ENCODE data around the gene CD274. TPM values are rescaled to one million over a fixed set of nuclear protein-coding genes. Genes with fewer than 3 reads are reported as not detected.

The CD274 gene
- total and polyA plus RNA-seq, 10 of the 15 experiments (the other 5 are each of a cell fraction or from before 2014, with no cell fraction given), result 9.4 to 128 (median 24.6) TPM

GRCh38 chr9:5440426-5440825 lies 9.9 kb upstream of the CD274 start:
- DNase-seq (ENCODE audit: low read depth, low spot score), result no peak
- H3K27me3 ChIP-seq (replicated peaks in 1 of 2; ENCODE audit: control insufficient read depth in 2 of 2, insufficient read depth in 2 of 2, low read length in 1 of 2), result no peaks in the 10 kb centered on the region
- no peak overlapping the region for H3K4me2 ChIP-seq (ENCODE audit: control insufficient read depth, insufficient read depth)
- ChIA-PET SMC1A (ENCODE audit: uncharacterized antibody, unreplicated experiment) (interaction anchor here (0.5 to 9.7 kb wide), 21 partner anchors 8 to 678 kb away, joined by 3 to 187 read pairs (median 6); partner anchors contain the start of genes CD274 and PDCD1LG2), RAD21 (ENCODE audit: unreplicated experiment) (interaction anchor here (1.3 to 8.7 kb wide), 10 partner anchors 8 to 681 kb away, joined by 6 to 130 read pairs (median 16); partner anchors contain the start of gene CD274), CTCF (interaction anchor here (0.6 to 8.4 kb wide), 19 partner anchors 9 to 691 kb away, joined by 3 to 124 read pairs (median 5); partner anchors contain the start of genes CD274 and JAK2), POLR2A (interaction anchor here (0.6 to 2.2 kb wide), 4 partner anchors 14 to 531 kb away, joined by 3 to 8 read pairs (median 3); no protein-coding TSS in a partner anchor)
- no peak overlapping the region for H3K9ac ChIP-seq (ENCODE audit: control insufficient read depth, insufficient read depth, low read length)
- TF ChIP-seq ASH2L (IDR thresholded peaks at IDR 0.05; ENCODE audit: borderline replicate concordance, low read depth), result no peak
- no peak for TF ChIP-seq ESRRA (IDR thresholded peaks at IDR 0.05; ENCODE audit: low read length)
- TF ChIP-seq SPI1 (IDR thresholded peaks at IDR 0.05; ENCODE audit: borderline replicate concordance, insufficient read depth, low read depth, low read length), result no peak
- no peak for TF ChIP-seq IRF4 (IDR thresholded peaks at IDR 0.05; ENCODE audit: low read depth, low read length)
- TF ChIP-seq MEF2A (IDR thresholded peaks at IDR 0.05; ENCODE audit: insufficient read depth, low read depth, low read length), result no peak
- no peak for TF ChIP-seq CBFB (IDR thresholded peaks at IDR 0.05; ENCODE audit: low read depth)
- no peak for TF ChIP-seq EGR1 (IDR thresholded peaks at IDR 0.05; ENCODE audit: borderline replicate concordance in 1 of 2, low read depth in 2 of 2, low read length in 2 of 2)
- no peak for TF ChIP-seq NR2C2 (IDR thresholded peaks at IDR 0.05; ENCODE audit: borderline replicate concordance, control insufficient read depth, insufficient read length, low read depth)
- no peak for TF ChIP-seq HDAC2 (IDR thresholded peaks at IDR 0.05)
- no peak for TF ChIP-seq CTCF (IDR thresholded peaks at IDR 0.05 in 2 of 3, conservative IDR thresholded peaks at IDR 0.05 in 1 of 3; ENCODE audit: control insufficient read depth in 2 of 3, extremely low read depth in 1 of 3, insufficient read depth in 1 of 3, low read depth in 3 of 3, low read length in 3 of 3)
- TF ChIP-seq GABPA (IDR thresholded peaks at IDR 0.05; ENCODE audit: low read depth), result no peak
- no peak for TF ChIP-seq MXI1 (IDR thresholded peaks at IDR 0.05; ENCODE audit: low read depth, low read length)
- TF ChIP-seq FOXM1 (IDR thresholded peaks at IDR 0.05; ENCODE audit: low read depth, low read length), result no peak
- TF ChIP-seq RAD21 (IDR thresholded peaks at IDR 0.05; ENCODE audit: insufficient read depth, low read depth, low read length), result no peak
- TF ChIP-seq MYC (IDR thresholded peaks at IDR 0.05; ENCODE audit: insufficient read depth, insufficient read length, insufficient replicate concordance, low read length, severe bottlenecking), result no peak
- no peak for TF ChIP-seq IKZF2 (IDR thresholded peaks at IDR 0.05)
- TF ChIP-seq MYB (IDR thresholded peaks at IDR 0.05; ENCODE audit: borderline replicate concordance, low read depth, low read length), result no peak
- H3K4me3 ChIP-seq, result no peak overlapping the region
- H4K20me1 ChIP-seq (ENCODE audit: control insufficient read depth, insufficient read depth), result no peaks in the 10 kb centered on the region
- BruUV-seq (replicated peaks), result no TSS peak
- no peak overlapping the region for H2AFZ ChIP-seq (ENCODE audit: control insufficient read depth, low read depth, low read length)
- intact Hi-C loops (cut with micrococcal nuclease; ENCODE audit: unreplicated experiment), result loop anchor here (10.0 kb wide), 1 partner anchor 776 kb away; the partner anchor contains the start of genes PLPP6 and SPATA6L
- H3K9me3 ChIP-seq (replicated peaks; ENCODE audit: control insufficient read depth, insufficient read depth, low read length), result no peaks in the 10 kb centered on the region; the same call in 2 of the 3 replicates
- H3K27ac ChIP-seq (ENCODE audit: control insufficient read depth, insufficient read depth), result no peak overlapping the region
- peaks cover 0 to 4% of the 10 kb centered on the region in 2 experiments; a peak in 2 of 4 replicates for H3K36me3 ChIP-seq (ENCODE audit: control insufficient read depth in 2 of 2, insufficient read depth in 2 of 2, low read length in 1 of 2)
- H3K4me1 ChIP-seq (ENCODE audit: control insufficient read depth, insufficient read depth, low read length), result peaks cover 7% of the 10 kb centered on the region
- ATAC-seq, result no peak
- FAIRE-seq, result no peak
- WGBS (ENCODE audit: insufficient coverage, insufficient replicate concordance, low lambda C conversion rate, missing lambda C conversion rate), result 81% methylated on average over 3 of the region's 3 CpGs
- in situ Hi-C loops (cut with MboI), result loop anchor here (5.0 kb wide), 1 partner anchor 683 kb away; no protein-coding TSS in a partner anchor
- H3K79me2 ChIP-seq (ENCODE audit: control insufficient read depth, insufficient read depth, low read length), result peaks cover 14% of the 10 kb centered on the region

All from GM12878 (cell line).